Inflammatory macrophage (primary cell): ENCODE data around the gene ZNF777.
"Not testable (repeated sequence)": the region's sequence is repeated elsewhere in the genome, so short reads cannot be mapped to it uniquely, and the experiment has no call there.

ENCODE experiments used
- DNase-seq, 2 donors: peaks; one replicate each; pipeline ENCODE4 v3.0.0-alpha.2; 2020 to 2022

The ZNF777 gene

GRCh38 chr7:149450821-149451220 is 10.0 kb downstream of the ZNF777 start:
- DNase-seq, result no peak

- no peak for DNase-seq
Observed at GRCh38 chr7:149449897-149450296, 11.0 kb downstream of the ZNF777 start.

- DNase-seq, result no peak
Observed at GRCh38 chr7:149448961-149449360, 11.9 kb downstream of the ZNF777 start.

GRCh38 chr7:149446026-149446425 is 14.8 kb downstream of the ZNF777 start:
- not testable (repeated sequence) for DNase-seq

- no peak for DNase-seq
Observed at GRCh38 chr7:149444287-149444686, 16.6 kb downstream of the ZNF777 start.

- no peak for DNase-seq
Observed at GRCh38 chr7:149443523-149443922, 17.3 kb downstream of the ZNF777 start.

- DNase-seq, result no peak
Observed at GRCh38 chr7:149442924-149443323, 17.9 kb downstream of the ZNF777 start.

- DNase-seq, result no peak
Observed at GRCh38 chr7:149440222-149440621, 20.6 kb downstream of the ZNF777 start.

- DNase-seq, result no peak
Observed at GRCh38 chr7:149436358-149436757, 24.5 kb downstream of the ZNF777 start.

- no peak for DNase-seq
Observed at GRCh38 chr7:149433124-149433523, 27.7 kb downstream of the ZNF777 start.

- no peak for DNase-seq
Observed at GRCh38 chr7:149432121-149432691, 28.7 kb downstream of the ZNF777 start.

GRCh38 chr7:149431486-149432120 is 29.3 kb downstream of the ZNF777 start:
- DNase-seq, result no peak

- peak in 1 of 2 donors; percentile 26 for DNase-seq
Observed at GRCh38 chr7:149430192-149430591, 30.7 kb downstream of the ZNF777 start.

- no peak for DNase-seq
Observed at GRCh38 chr7:149427893-149428292, 33.0 kb downstream of the ZNF777 start.

GRCh38 chr7:149427096-149427680 is 33.7 kb downstream of the ZNF777 start:
- no peak for DNase-seq

GRCh38 chr7:149423449-149424110 is 37.3 kb downstream of the ZNF777 start:
- no peak for DNase-seq

GRCh38 chr7:149422914-149423301 is 38.0 kb downstream of the ZNF777 start:
- DNase-seq, result no peak

- peak; percentile 64 to 81 for DNase-seq
Observed at GRCh38 chr7:149422162-149422913, 38.5 kb downstream of the ZNF777 start.

- DNase-seq, result no peak
Observed at GRCh38 chr7:149420006-149420405, 40.9 kb downstream of the ZNF777 start.

GRCh38 chr7:149415391-149416071 is 45.3 kb downstream of the ZNF777 start:
- no peak for DNase-seq

GRCh38 chr7:149414745-149415390 is 46.0 kb downstream of the ZNF777 start:
- DNase-seq, result peak; percentile 11 to 30

- no peak for DNase-seq
Observed at GRCh38 chr7:149414171-149414570, 46.7 kb downstream of the ZNF777 start.
